Measurements from ENCODE around the gene BLOC1S1. TPM values are rescaled to one million over a fixed set of nuclear protein-coding genes. Genes with fewer than 3 reads are reported as not detected.

BLOC1S1 gene
- total and polyA plus RNA-seq, 2 of the 4 experiments (the other 2 are of a cell fraction): 128 to 285 TPM

- H3K18ac ChIP-seq (ENCODE audit: low read depth, low read length): no peak overlapping the region
- no peak overlapping the region for H4K91ac ChIP-seq (ENCODE audit: insufficient read depth, low read depth, low read length)
- intact Hi-C loops (cut with micrococcal nuclease): no loop called here
- H3K27ac ChIP-seq (ENCODE audit: insufficient read depth, low read length): no peak overlapping the region
- CTCF ChIA-PET: no interaction called here
- in situ Hi-C loops (cut with MboI; ENCODE audit: low sequenced_read_pairs): no loop called here
- H3K4ac ChIP-seq (ENCODE audit: low read depth, low read length): no peak overlapping the region
- no peak overlapping the region for H3K56ac ChIP-seq (ENCODE audit: extremely low read depth, insufficient read depth, low read length)
- dilution Hi-C loops (cut with HindIII; ENCODE audit: low sequenced_read_pairs, unreplicated experiment): no loop called here
- H2BK15ac ChIP-seq (ENCODE audit: low read depth, low read length): no peak overlapping the region
- TF ChIP-seq CEBPB (IDR thresholded peaks at IDR 0.05; ENCODE audit: low read depth, low read length): peak; percentile 88
- peak; percentile 44; the same call in 1 of the 2 replicates for TF ChIP-seq BHLHE40 (IDR thresholded peaks at IDR 0.05; ENCODE audit: low read depth, low read length)
- no peak for TF ChIP-seq MAZ (IDR thresholded peaks at IDR 0.05; ENCODE audit: borderline replicate concordance, low read depth, low read length)
- TF ChIP-seq MAFK (IDR thresholded peaks at IDR 0.05; ENCODE audit: low read depth, low read length): peak; percentile 16; the same call in 1 of the 2 replicates
- TF ChIP-seq USF2 (IDR thresholded peaks at IDR 0.05; ENCODE audit: low read depth, low read length): no peak
- TF ChIP-seq FOS (IDR thresholded peaks at IDR 0.05; ENCODE audit: low read depth, low read length): peak; percentile 72
- no TSS peak for BruUV-seq (replicated peaks)
- no peak overlapping the region for H2AFZ ChIP-seq (replicated peaks; ENCODE audit: low read length, poor library complexity)
- H3K79me1 ChIP-seq (ENCODE audit: low read depth in 1 of 2, low read length in 2 of 2): peaks cover 14 to 36% of the 10 kb centered on the region in 2 experiments
- H3K9me1 ChIP-seq (ENCODE audit: insufficient read depth, low read length): peaks cover 20% of the 10 kb centered on the region
- no peaks in the 10 kb centered on the region for H4K20me1 ChIP-seq (ENCODE audit: insufficient read depth, low read length)
- H2AK9ac ChIP-seq (replicated peaks; ENCODE audit: low read depth, low read length, poor library complexity): no peak overlapping the region
- H3K36me3 ChIP-seq (ENCODE audit: control insufficient read depth, insufficient read depth, low read length): no peaks in the 10 kb centered on the region
- no peak overlapping the region; the same call in 1 of the 2 replicates for H2BK20ac ChIP-seq (ENCODE audit: low read depth, low read length)
- no peak overlapping the region for H3K9ac ChIP-seq (ENCODE audit: low read depth, low read length)
- no peak overlapping the region; the same call in 1 of the 2 replicates for H3K4me2 ChIP-seq (ENCODE audit: low read depth, low read length)
- 86% methylated on average over 1 of the region's 2 CpGs; no CpG with 5 or more reads in 1 of the 2 experiments for WGBS, 2 experiments (ENCODE audit: extremely low coverage in 2 of 2, insufficient read length in 1 of 2)
- H2BK120ac ChIP-seq (ENCODE audit: low read depth, low read length): peak overlapping the region; percentile 49; the same call in 1 of the 2 replicates
- no peak overlapping the region for H3K23ac ChIP-seq (ENCODE audit: low read depth, low read length)
- H3K4me1 ChIP-seq (ENCODE audit: control insufficient read depth, insufficient read depth, low read length): peaks cover 28% of the 10 kb centered on the region
- H2AK5ac ChIP-seq (ENCODE audit: low read depth, low read length): no peak overlapping the region
- H3K14ac ChIP-seq (replicated peaks; ENCODE audit: low read depth, low read length): no peak overlapping the region
- POLR2A ChIA-PET (ENCODE audit: unreplicated experiment): no interaction called here
- H4K8ac ChIP-seq (ENCODE audit: low read depth in 2 of 2, low read length in 2 of 2): no peak overlapping the region; a peak in 1 of 4 replicates
- peaks cover 8% of the 10 kb centered on the region for H3K27me3 ChIP-seq (ENCODE audit: control insufficient read depth, insufficient read depth, low read length)
- no peak overlapping the region for H4K5ac ChIP-seq (ENCODE audit: low read depth, low read length)
- no peak overlapping the region for H2BK5ac ChIP-seq (ENCODE audit: low read depth, low read length, poor library complexity, severe bottlenecking)
- no peaks in the 10 kb centered on the region for H3K9me3 ChIP-seq (ENCODE audit: control insufficient read depth, insufficient read depth, low read length)
- H3K4me3 ChIP-seq (ENCODE audit: insufficient read depth, low read depth, low read length): no peak overlapping the region
- DNase-seq: peak; percentile 89
- peak; percentile 8 for ATAC-seq (ENCODE audit: low read depth)
These were observed 2.1 kb upstream of the BLOC1S1 start for GRCh38 chr12:55713721-55714120.

Measured in IMR-90 (cell line).